ENCODE measurements around the gene FAM168B. TPM values are rescaled to one million over a fixed set of nuclear protein-coding genes. Genes with fewer than 3 reads are reported as not detected.

FAM168B gene
- total and polyA plus RNA-seq, 4 donors = 31.3 to 86.7 (median 58.1) TPM

Other genes with a start within 250 kb of the FAM168B start
- gene PLEKHB2, start 11.9 kb upstream of the FAM168B start, total RNA-seq = 10 to 100 TPM; 23.8 to 41.3 TPM
- 10 to 100 TPM; 17.4 to 31.3 TPM for gene PLEKHB2, start 11.9 kb upstream of the FAM168B start, polyA plus RNA-seq
- gene POTEE, start 116.1 kb upstream of the FAM168B start, total RNA-seq = under 1 TPM; 0.26 to 0.33 TPM
- gene POTEE, start 116.1 kb upstream of the FAM168B start, polyA plus RNA-seq = not detected

Measured in aorta (tissue), 4 donors.